HUDEP-2 (cell line): ENCODE measurements around the gene RGS2.

Source experiments
- DNase-seq, 76 experiments: peaks; one replicate each; lab custom pipeline; 2025; ENCODE audit not compliant: unreplicated experiment in 76 of 76; lab: John Stamatoyannopoulos, UW

The RGS2 gene

DNA sequence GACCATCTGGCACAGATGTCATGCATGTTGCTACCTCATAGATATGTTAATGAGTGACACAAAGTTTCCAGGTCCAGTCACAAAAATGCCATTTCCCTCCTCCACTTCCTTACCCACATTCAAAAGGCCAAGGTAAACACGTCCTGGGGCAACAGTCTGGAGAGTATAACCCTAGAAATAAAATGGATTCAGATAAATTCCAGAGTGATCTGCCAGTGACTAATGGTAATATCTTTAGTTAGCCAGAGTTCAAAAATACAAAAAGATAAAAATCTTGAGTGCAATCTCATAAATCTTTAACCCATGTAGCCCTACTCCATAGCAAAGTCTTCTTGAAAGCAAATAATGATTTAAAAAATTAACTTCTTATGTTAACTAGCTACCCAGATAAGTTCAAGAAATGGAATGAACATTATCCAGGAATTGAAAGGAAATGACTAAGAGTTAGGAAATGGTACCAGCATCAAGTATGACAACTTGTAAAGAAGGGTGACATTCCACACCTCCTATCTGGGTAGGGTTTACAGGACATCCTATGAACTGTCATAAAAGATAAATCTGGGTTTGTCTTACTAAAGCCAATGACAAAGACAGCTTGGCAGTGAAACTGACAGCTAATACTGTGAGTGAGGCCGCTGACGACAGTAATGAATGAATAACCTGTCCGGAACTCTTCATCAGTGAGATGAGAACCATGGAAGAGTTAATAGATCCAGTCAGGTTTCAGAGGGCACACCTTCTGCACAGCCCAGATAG lies 18.1 kb downstream of the RGS2 start:
- no peak for DNase-seq

DNA sequence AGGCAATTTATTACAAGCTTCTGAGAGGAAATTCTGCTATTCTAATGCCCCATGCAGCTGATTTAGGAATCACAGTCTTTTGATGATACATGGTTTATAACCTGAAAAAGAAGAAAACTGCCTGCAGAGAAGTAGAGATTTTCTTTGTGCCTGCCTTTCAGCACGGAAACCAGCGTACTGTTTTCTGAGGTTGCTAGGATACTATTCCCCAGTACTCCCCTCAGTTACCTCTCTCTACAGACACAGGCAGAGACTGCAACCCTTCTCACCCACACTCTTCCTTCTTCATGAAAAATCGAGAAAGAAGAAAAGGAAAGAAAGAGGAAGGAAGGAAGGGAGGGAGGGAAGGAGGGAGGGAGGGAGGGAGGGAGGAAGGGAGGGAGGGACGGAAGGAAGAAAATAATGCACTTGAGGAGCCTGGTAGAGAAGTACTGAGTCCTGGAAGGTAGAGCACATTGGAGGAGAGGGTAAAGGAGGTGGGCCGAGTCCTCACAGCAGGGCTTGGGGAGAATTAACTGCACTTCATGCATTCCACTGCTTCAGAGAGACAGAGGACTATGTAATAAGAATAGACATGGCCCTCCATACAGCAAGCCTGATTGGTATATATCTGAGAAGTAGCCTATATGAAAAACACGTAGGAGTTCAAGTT lies 21.9 kb downstream of the RGS2 start:
- DNase-seq: no peak

- no peak for DNase-seq
These were observed 23.0 kb downstream of the RGS2 start for GRCh38 chr1:192831706-192832355.

DNA sequence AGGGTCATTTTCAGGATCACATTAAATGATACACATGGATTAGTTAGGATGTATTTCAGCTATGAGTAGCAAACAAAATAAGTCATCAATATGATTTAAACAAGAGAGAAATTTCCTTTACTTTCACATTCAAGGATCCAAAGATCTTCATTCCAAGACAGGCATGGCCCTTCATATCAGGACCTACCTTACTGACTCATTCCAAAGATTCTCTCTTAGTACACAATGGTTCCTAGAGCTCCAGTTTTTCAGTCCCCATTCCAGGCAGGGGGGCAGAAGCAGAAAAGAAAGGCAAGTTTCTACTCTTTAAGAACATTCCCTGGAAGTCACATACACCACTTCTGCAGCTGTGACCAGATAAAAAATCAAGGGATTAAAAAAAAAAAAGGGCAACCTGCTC lies 23.7 kb downstream of the RGS2 start:
- DNase-seq: no peak

DNA sequence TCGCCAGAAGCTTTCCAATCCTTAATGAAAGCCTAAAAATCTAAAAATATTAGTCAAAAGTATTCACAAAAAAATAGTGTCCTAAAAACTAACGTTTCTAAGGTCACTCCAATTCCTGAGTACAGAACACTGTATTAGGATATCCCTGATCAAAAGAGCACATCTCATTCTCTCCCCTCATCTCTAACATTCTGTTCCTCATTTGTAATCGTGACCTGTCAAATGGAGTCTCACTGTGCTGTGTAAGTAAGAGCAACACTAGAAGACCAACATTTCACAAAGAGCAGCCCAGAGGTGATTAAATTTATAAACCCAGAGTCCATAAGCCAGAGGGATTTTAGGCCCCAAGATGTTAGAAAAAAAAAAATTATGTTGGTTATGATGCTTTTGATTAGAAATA lies 26.3 kb downstream of the RGS2 start:
- DNase-seq: no peak

- DNase-seq: no peak
These were observed 30.6 kb downstream of the RGS2 start for GRCh38 chr1:192839162-192840066.

- DNase-seq: no peak
These were observed 35.5 kb downstream of the RGS2 start for GRCh38 chr1:192844360-192844759.

DNA sequence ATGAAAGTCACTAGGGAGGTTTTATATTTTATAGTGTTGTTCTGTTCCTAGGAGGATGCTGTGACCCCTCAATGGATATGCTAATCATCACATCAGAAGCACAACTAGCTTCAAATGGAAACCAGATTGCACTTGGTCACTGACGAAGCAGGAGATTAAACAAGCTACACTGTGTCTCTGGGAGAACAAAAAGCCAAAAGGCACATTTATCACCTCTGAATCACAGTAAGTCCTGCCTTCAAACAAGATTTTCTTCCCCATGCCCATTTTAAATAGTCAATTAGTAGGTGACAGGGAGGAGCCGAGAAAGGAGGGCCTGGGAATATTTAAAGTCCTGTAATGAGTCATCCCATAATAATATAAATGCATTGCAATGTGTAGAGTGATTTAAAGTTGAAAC lies 38.1 kb downstream of the RGS2 start:
- no peak for DNase-seq

DNA sequence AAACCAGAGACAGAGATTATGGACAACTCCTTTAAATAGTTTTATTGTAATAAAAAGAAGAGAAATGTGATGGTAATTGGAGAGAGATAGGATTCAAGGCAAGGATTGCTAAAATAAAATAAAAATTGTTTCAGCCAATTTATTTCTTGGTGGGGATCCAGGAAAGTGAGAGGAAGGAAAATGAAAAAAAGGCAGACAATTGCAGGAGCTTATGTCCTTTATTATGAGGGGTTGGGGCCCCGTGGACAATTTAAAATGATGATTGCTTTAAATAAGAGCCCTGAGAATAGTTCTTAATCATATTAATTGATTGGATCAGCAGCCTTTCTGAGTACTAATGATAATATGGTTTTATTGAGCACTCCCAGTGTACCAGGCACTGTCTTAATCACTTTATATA lies 40.2 kb downstream of the RGS2 start:
- DNase-seq: no peak

- no peak for DNase-seq
These were observed 40.6 kb downstream of the RGS2 start for GRCh38 chr1:192849442-192849841.

DNA sequence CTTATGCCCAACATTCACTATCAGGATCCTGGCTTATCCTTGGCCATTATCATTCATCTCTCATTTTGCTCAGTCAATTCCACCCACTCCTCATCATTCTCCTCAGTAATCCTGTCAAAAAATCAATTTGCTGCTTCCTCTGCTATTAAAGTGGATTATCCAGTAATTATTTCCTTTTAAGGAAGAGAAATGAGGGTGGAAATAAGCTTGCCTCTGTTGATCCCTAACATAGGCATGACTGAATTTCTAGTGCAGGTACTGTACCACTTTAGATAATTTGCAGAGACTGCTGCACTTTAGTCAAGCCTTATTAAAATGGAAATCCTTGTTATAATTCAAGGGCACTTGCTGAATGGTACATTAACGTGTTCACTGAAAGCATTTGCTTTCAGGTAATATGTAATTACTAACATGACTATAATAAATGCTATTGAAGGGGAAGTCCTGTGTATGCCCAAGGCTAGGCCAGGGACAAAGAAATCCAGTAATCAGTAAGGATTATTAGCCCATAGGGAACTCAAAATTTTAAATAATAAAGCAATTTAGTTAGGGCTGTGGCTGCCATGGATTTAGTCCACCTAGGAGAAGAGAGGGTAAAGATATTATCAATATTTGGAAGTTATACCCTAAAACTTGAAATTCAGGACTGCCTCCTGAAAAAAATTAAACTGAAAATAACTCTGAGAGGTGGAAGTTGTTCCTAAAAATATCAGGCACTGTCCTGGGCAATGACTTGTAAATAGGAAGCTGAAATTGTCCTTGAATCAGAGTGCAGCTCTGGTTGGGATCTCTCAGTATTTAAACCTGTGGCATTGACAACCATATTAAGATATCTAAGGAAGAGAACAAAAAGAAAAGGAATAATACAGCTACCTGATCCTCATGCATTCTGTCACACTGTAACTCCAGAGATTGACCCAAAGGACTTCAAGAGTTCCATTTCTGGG lies 43.4 kb downstream of the RGS2 start:
- no peak for DNase-seq

GRCh38 chr1:192858456-192858855 lies 49.6 kb downstream of the RGS2 start:
- no peak for DNase-seq

GRCh38 chr1:192859808-192860207 lies 51.0 kb downstream of the RGS2 start:
- no peak for DNase-seq

DNA sequence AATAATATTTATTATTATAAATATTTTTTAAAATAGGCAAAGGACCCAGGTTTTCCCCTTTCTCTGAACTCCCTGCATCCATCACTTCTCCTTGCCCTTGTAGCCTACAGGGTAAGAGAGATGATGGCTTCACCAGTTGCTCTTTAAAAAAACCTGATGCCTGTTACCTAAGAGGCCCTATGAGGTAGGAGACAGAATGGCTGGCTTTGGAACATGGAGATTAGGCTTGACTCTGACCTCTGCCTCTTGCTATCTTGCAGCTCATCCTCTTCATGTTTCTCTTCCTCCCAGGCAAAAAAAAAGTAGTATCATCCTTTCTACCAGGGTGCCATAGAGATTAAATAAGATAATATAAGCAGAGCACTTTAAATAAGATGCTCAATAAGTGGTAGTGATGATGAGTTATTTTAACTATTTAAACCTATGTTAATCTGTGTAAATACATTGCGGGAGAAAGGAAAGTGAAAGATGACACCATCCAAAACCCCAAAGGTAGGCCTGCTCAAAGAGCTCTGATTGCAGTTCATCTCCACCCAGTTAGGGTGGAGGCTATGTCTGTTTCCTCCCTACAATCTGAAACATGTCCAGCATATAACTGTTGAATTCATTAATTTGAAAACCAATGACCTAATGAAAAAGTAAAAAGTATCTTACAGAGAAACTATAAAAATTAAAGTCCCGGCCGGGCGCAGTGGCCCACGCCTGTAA lies 51.8 kb downstream of the RGS2 start:
- DNase-seq: no peak

DNA sequence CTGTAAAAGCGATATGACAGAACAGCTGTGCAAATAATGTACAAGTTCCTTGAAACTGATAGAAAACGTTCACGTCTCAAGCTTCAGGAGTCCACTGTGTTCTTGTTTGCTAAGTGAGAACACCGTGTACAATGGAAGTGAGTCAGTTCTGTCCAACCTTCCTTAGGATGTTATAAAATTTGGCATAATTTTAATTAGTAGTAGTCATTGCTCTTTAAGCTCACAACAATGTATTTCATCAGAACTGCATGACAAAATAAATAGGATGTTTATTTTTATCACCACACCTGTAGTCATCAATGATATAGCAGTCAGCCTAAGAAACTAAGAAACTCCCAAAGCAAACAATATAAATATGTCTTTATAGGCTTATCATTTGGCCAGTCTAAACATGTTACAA lies 53.0 kb downstream of the RGS2 start:
- DNase-seq: no peak
